ENCODE data around the gene PNPLA5. TPM values are rescaled to one million over a fixed set of nuclear protein-coding genes. Genes with fewer than 3 reads are reported as not detected.

The PNPLA5 gene
- total RNA-seq, 1 experiment from 2014 or later = not detected

- no peaks in the 10 kb centered on the region for H3K27me3 ChIP-seq
- H3K9me3 ChIP-seq = no peaks in the 10 kb centered on the region
- H3K36me3 ChIP-seq = no peaks in the 10 kb centered on the region
- no peak for DNase-seq
- no peak overlapping the region for H3K4me3 ChIP-seq
Measured at GRCh38 chr22:43852573-43853327, 39.1 kb downstream of the PNPLA5 start.

GRCh38 chr22:43851979-43852307, 39.9 kb downstream of the PNPLA5 start:
- Histone ChIP-seq H3K4me3 (no peak overlapping the region), H3K27me3 (no peaks in the 10 kb centered on the region), H3K9me3 (no peaks in the 10 kb centered on the region), H3K36me3 (no peaks in the 10 kb centered on the region)
- DNase-seq = no peak

- Histone ChIP-seq H3K36me3 (no peaks in the 10 kb centered on the region), H3K27me3 (no peaks in the 10 kb centered on the region), H3K9me3 (no peaks in the 10 kb centered on the region), H3K4me3 (no peak overlapping the region)
- DNase-seq = no peak
Measured at GRCh38 chr22:43851058-43851978, 40.5 kb downstream of the PNPLA5 start.

GRCh38 chr22:43850529-43850928, 41.3 kb downstream of the PNPLA5 start:
- DNase-seq = no peak
- H3K36me3 ChIP-seq = no peaks in the 10 kb centered on the region
- no peaks in the 10 kb centered on the region for H3K9me3 ChIP-seq
- no peaks in the 10 kb centered on the region for H3K27me3 ChIP-seq
- no peak overlapping the region for H3K4me3 ChIP-seq

- no peaks in the 10 kb centered on the region for H3K27me3 ChIP-seq
- no peak overlapping the region for H3K4me3 ChIP-seq
- no peaks in the 10 kb centered on the region for H3K9me3 ChIP-seq
- H3K36me3 ChIP-seq = no peaks in the 10 kb centered on the region
- no peak for DNase-seq
Measured at GRCh38 chr22:43849731-43850130, 42.1 kb downstream of the PNPLA5 start.

- H3K36me3 ChIP-seq = no peaks in the 10 kb centered on the region
- no peaks in the 10 kb centered on the region for H3K9me3 ChIP-seq
- no peak overlapping the region for H3K4me3 ChIP-seq
- peak; percentile 23 for DNase-seq
- H3K27me3 ChIP-seq = no peaks in the 10 kb centered on the region
Measured at GRCh38 chr22:43848366-43849171, 43.2 kb downstream of the PNPLA5 start.

- H3K27me3 ChIP-seq = no peaks in the 10 kb centered on the region
- H3K36me3 ChIP-seq = no peaks in the 10 kb centered on the region
- H3K9me3 ChIP-seq = no peaks in the 10 kb centered on the region
- DNase-seq = no peak
- no peak overlapping the region for H3K4me3 ChIP-seq
Measured at GRCh38 chr22:43847376-43848289, 44.2 kb downstream of the PNPLA5 start.

GRCh38 chr22:43846966-43847365, 44.8 kb downstream of the PNPLA5 start:
- Histone ChIP-seq H3K36me3 (no peaks in the 10 kb centered on the region), H3K4me3 (no peak overlapping the region), H3K9me3 (no peaks in the 10 kb centered on the region), H3K27me3 (no peaks in the 10 kb centered on the region)
- DNase-seq = no peak

- no peaks in the 10 kb centered on the region for H3K27me3 ChIP-seq
- H3K9me3 ChIP-seq = no peaks in the 10 kb centered on the region
- no peak for DNase-seq
- no peak overlapping the region for H3K4me3 ChIP-seq
- H3K36me3 ChIP-seq = no peaks in the 10 kb centered on the region
Measured at GRCh38 chr22:43845981-43846380, 45.8 kb downstream of the PNPLA5 start.

GRCh38 chr22:43844560-43845545, 47.0 kb downstream of the PNPLA5 start:
- Histone ChIP-seq H3K9me3 (no peaks in the 10 kb centered on the region), H3K4me3 (no peak overlapping the region), H3K36me3 (no peaks in the 10 kb centered on the region), H3K27me3 (no peaks in the 10 kb centered on the region)
- DNase-seq = no peak

GRCh38 chr22:43843783-43844530, 47.9 kb downstream of the PNPLA5 start:
- Histone ChIP-seq H3K27me3 (no peaks in the 10 kb centered on the region), H3K36me3 (no peaks in the 10 kb centered on the region), H3K4me3 (no peak overlapping the region), H3K9me3 (no peaks in the 10 kb centered on the region)
- DNase-seq = no peak

GRCh38 chr22:43841742-43842141, 50.1 kb downstream of the PNPLA5 start:
- no peaks in the 10 kb centered on the region for H3K9me3 ChIP-seq
- no peak overlapping the region for H3K4me3 ChIP-seq
- no peak for DNase-seq
- no peaks in the 10 kb centered on the region for H3K27me3 ChIP-seq
- no peaks in the 10 kb centered on the region for H3K36me3 ChIP-seq

GRCh38 chr22:43840851-43841250, 51.0 kb downstream of the PNPLA5 start:
- H3K9me3 ChIP-seq = no peaks in the 10 kb centered on the region
- no peaks in the 10 kb centered on the region for H3K27me3 ChIP-seq
- no peaks in the 10 kb centered on the region for H3K36me3 ChIP-seq
- H3K4me3 ChIP-seq = no peak overlapping the region
- DNase-seq = no peak

GRCh38 chr22:43840431-43840830, 51.4 kb downstream of the PNPLA5 start:
- Histone ChIP-seq H3K27me3 (no peaks in the 10 kb centered on the region), H3K36me3 (no peaks in the 10 kb centered on the region), H3K4me3 (no peak overlapping the region), H3K9me3 (no peaks in the 10 kb centered on the region)
- DNase-seq = no peak
